OCI-LY1 (cell line): ENCODE results near the gene ZNF585A.

Source experiments
- H2AFZ ChIP-seq: fragments of 200-600 bp; sonication (generic), shearing (Covaris generic); 2 replicates; pipeline ENCODE4 v1.6.0; 2014; ENCODE audit warnings: antibody characterized with exemption, mild to moderate bottlenecking, low read length
- H3F3A ChIP-seq: fragments of 200-600 bp; sonication (generic), shearing (Covaris generic); 2 replicates; pipeline ENCODE4 v1.6.0; 2014; ENCODE audit warnings: mild to moderate bottlenecking, antibody characterized with exemption, low read length, moderate library complexity; ENCODE audit not compliant: insufficient read depth
- H3K27ac ChIP-seq: fragments of 200-600 bp; sonication (generic); 2 replicates; pipeline ENCODE4 v1.5.1; 2014; ENCODE audit warnings: low read length, mixed run types, mild to moderate bottlenecking, low read depth; ENCODE audit not compliant: poor library complexity, severe bottlenecking
- H3K27me3 ChIP-seq: fragments of 200-600 bp; sonication (generic); 2 replicates; pipeline ENCODE4 v1.6.0; 2014; ENCODE audit warnings: antibody characterized with exemption, mild to moderate bottlenecking, low read length, moderate library complexity; ENCODE audit not compliant: insufficient read depth
- H3K36me3 ChIP-seq: fragments of 200-600 bp; sonication (generic); 2 replicates; pipeline ENCODE4 v1.6.1; 2014; ENCODE audit warnings: mild to moderate bottlenecking, antibody characterized with exemption, low read length, moderate library complexity, mixed read lengths; ENCODE audit not compliant: insufficient read depth
- H3K4me1 ChIP-seq: fragments of 200-600 bp; sonication (generic); 2 replicates; pipeline ENCODE4 v1.5.1; 2014; ENCODE audit warnings: mild to moderate bottlenecking, low read length, moderate library complexity; ENCODE audit not compliant: insufficient read depth, severe bottlenecking
- H3K4me2 ChIP-seq: fragments of 200-600 bp; sonication (generic), shearing (Covaris generic); 2 replicates; pipeline ENCODE4 v1.6.1; 2014; ENCODE audit warnings: low read length
- H3K4me3 ChIP-seq: fragments of 200-600 bp; sonication (generic); 2 replicates; pipeline ENCODE4 v1.5.1; 2014; ENCODE audit warnings: low read length, low read depth, mild to moderate bottlenecking, mixed read lengths; ENCODE audit not compliant: poor library complexity, severe bottlenecking
- H3K79me2 ChIP-seq: fragments of 200-600 bp; shearing (Covaris generic); 2 replicates; pipeline ENCODE4 v1.6.1; 2016; ENCODE audit warnings: mixed run types, low read length, mixed read lengths; ENCODE audit not compliant: insufficient read depth
- H3K9ac ChIP-seq: fragments of 200-600 bp; sonication (generic), shearing (Covaris generic); 2 replicates; pipeline ENCODE4 v1.6.1; 2014; ENCODE audit warnings: mild to moderate bottlenecking, low read length, mixed read lengths
- H3K9me2 ChIP-seq: fragments of 200-600 bp; sonication (generic), shearing (Covaris generic); 2 replicates; pipeline ENCODE4 v1.6.1; 2014; ENCODE audit warnings: low read depth, mild to moderate bottlenecking, low read length, mixed read lengths
- H3K9me3 ChIP-seq: fragments of 200-600 bp; shearing (Covaris generic); 2 replicates; pipeline ENCODE4 v1.6.1; 2014; ENCODE audit warnings: low read length, mixed read lengths
- H4K20me1 ChIP-seq: fragments of 200-600 bp; sonication (generic), shearing (Covaris generic); 2 replicates; pipeline ENCODE4 v1.6.0; 2016; ENCODE audit warnings: mild to moderate bottlenecking, low read length; ENCODE audit not compliant: insufficient read depth
- CTCF ChIP-seq: fragments of 200-600 bp; sonication (generic), shearing (Covaris generic); IDR thresholded peaks from 2 replicates; pipeline ENCODE4 v1.5.1; 2017; ENCODE audit warnings: mild to moderate bottlenecking, antibody characterized with exemption, low read length, moderate library complexity, mixed read lengths
- EZH2 ChIP-seq: fragments of 200-600 bp; sonication (generic), shearing (Covaris generic); IDR thresholded peaks from 2 replicates; pipeline ENCODE4 v1.8.0; 2017; ENCODE audit warnings: borderline replicate concordance, mixed run types, mild to moderate bottlenecking, antibody characterized with exemption, low read length, moderate library complexity, mixed read lengths

The ZNF585A gene

GRCh38 chr19:37160153-37160552 is 12.3 kb downstream of the ZNF585A start:
- no peak for TF ChIP-seq EZH2
- H3K36me3 ChIP-seq = peaks cover 53% of the 10 kb centered on the region
- no peaks in the 10 kb centered on the region for H4K20me1 ChIP-seq

GRCh38 chr19:37148214-37148613 is 24.3 kb downstream of the ZNF585A start:
- Histone ChIP-seq H3K4me3 (no peak overlapping the region), H3K9ac (no peak overlapping the region), H3K9me2 (no peaks in the 10 kb centered on the region), H3F3A (no peaks in the 10 kb centered on the region), H3K4me2 (no peak overlapping the region), H3K27me3 (no peaks in the 10 kb centered on the region), H3K36me3 (peaks cover 4% of the 10 kb centered on the region; the same call in 1 of the 2 replicates), H4K20me1 (no peaks in the 10 kb centered on the region), H2AFZ (no peak overlapping the region), H3K9me3 (peaks cover 26% of the 10 kb centered on the region), H3K27ac (no peak overlapping the region), H3K4me1 (no peaks in the 10 kb centered on the region), H3K79me2 (no peaks in the 10 kb centered on the region)
- no peak for TF ChIP-seq CTCF

More at GRCh38 chr19:37160153-37160552, 12.3 kb downstream of the ZNF585A start:
- no peak overlapping the region for H2AFZ ChIP-seq
- H3K27ac ChIP-seq = no peak overlapping the region
- H3K9ac ChIP-seq = no peak overlapping the region
- H3K4me1 ChIP-seq = no peaks in the 10 kb centered on the region
- H3K27me3 ChIP-seq = no peaks in the 10 kb centered on the region
- H3K9me3 ChIP-seq = peaks cover 17% of the 10 kb centered on the region
- H3K9me2 ChIP-seq = no peaks in the 10 kb centered on the region
- H3K4me2 ChIP-seq = no peak overlapping the region
- no peaks in the 10 kb centered on the region for H3F3A ChIP-seq
- no peaks in the 10 kb centered on the region for H3K79me2 ChIP-seq
- no peak overlapping the region for H3K4me3 ChIP-seq

- no peaks in the 10 kb centered on the region for H3K36me3 ChIP-seq
- no peak overlapping the region for H3K27ac ChIP-seq
- no peaks in the 10 kb centered on the region for H3F3A ChIP-seq
- H3K9ac ChIP-seq = no peak overlapping the region
- H3K9me3 ChIP-seq = peaks cover 52% of the 10 kb centered on the region
- H4K20me1 ChIP-seq = no peaks in the 10 kb centered on the region
- H3K27me3 ChIP-seq = no peaks in the 10 kb centered on the region
- TF ChIP-seq CTCF (no peak), EZH2 (no peak)
- no peaks in the 10 kb centered on the region for H3K9me2 ChIP-seq
- no peak overlapping the region for H3K4me3 ChIP-seq
- H3K4me1 ChIP-seq = no peaks in the 10 kb centered on the region
- no peak overlapping the region for H2AFZ ChIP-seq
- no peak overlapping the region for H3K4me2 ChIP-seq
- no peaks in the 10 kb centered on the region for H3K79me2 ChIP-seq
Measured at GRCh38 chr19:37136111-37136510, 36.4 kb downstream of the ZNF585A start.

- Histone ChIP-seq H3K9me3 (peaks cover 75% of the 10 kb centered on the region), H3K79me2 (no peaks in the 10 kb centered on the region), H3K36me3 (peaks cover 30% of the 10 kb centered on the region), H3K27me3 (no peaks in the 10 kb centered on the region), H3K9ac (no peak overlapping the region), H3K4me3 (no peak overlapping the region), H3F3A (0 out of 2 replicates have a peak, but pooled peaks cover 5% of the 10 kb centered on the region), H3K4me1 (no peaks in the 10 kb centered on the region), H2AFZ (no peak overlapping the region), H4K20me1 (no peaks in the 10 kb centered on the region), H3K27ac (no peak overlapping the region), H3K4me2 (no peak overlapping the region), H3K9me2 (no peaks in the 10 kb centered on the region)
- TF ChIP-seq CTCF = no peak
- TF ChIP-seq EZH2 = no peak
Measured at GRCh38 chr19:37128821-37129177, 43.7 kb downstream of the ZNF585A start.
